HEK293 (cell line): ENCODE measurements around the gene C3orf80.
A peak's percentile ranks its signal among the peaks of the same experiment; 100 is the strongest.

Source experiments
- CTCF ChIA-PET: fragments of 350-600 bp; formaldehyde crosslinking; extraction: SDS; loops from one replicate; lab custom pipeline; 2021; ENCODE audit warnings: antibody characterized with exemption; lab: Yijun Ruan, JAX
- POLR2A ChIA-PET: fragments of 300-600 bp; formaldehyde crosslinking; extraction: SDS; loops from one replicate; lab custom pipeline; 2020; ENCODE audit warnings: antibody characterized with exemption, inconsistent platforms; lab: Yijun Ruan, JAX
- H3K27ac ChIP-seq: fragments of 200-500 bp; sonication (Bioruptor generic); 2 replicates; pipeline ENCODE4 v1.5.1; 2014; ENCODE audit warnings: low read depth, low read length, control low read depth, inconsistent platforms; ENCODE audit errors: extremely low read depth
- H3K36me3 ChIP-seq, 2 experiments: fragments of 200-500 bp in 1 of 2; sonication (Bioruptor generic) in 1 of 2; 1 replicate in 1 of 2; 2 replicates in 1 of 2; pipeline ENCODE4 v1.5.1; 2014 to 2017; ENCODE audit warnings: inconsistent platforms in 2 of 2, low read length in 2 of 2; ENCODE audit not compliant: control insufficient read depth in 2 of 2, insufficient read depth in 1 of 2
- H3K4me1 ChIP-seq: fragments of 200-500 bp; sonication (Bioruptor generic); 2 replicates; pipeline ENCODE4 v1.5.1; 2014; ENCODE audit warnings: mild to moderate bottlenecking, low read length, inconsistent platforms; ENCODE audit not compliant: control insufficient read depth, insufficient read depth
- H3K4me3 ChIP-seq: 2 replicates; pipeline ENCODE4 v1.5.1; 2011; ENCODE audit warnings: low read depth, mild to moderate bottlenecking, control low read depth, low read length, moderate library complexity
- H3K9me3 ChIP-seq: fragments of 200-500 bp; sonication (Bioruptor generic); 2 replicates; pipeline ENCODE4 v1.5.1; 2014; ENCODE audit warnings: low read depth, low read length, inconsistent platforms; ENCODE audit not compliant: control insufficient read depth, insufficient read depth
- ELK4 ChIP-seq: IDR thresholded peaks from 2 replicates; pipeline ENCODE4 v1.6.1; 2011; ENCODE audit warnings: mild to moderate bottlenecking, low read depth, low read length, borderline replicate concordance
- GLIS1 ChIP-seq: fragments of 450-650 bp; formaldehyde crosslinking; IDR thresholded peaks from 2 replicates; pipeline ENCODE4 v1.5.1; 2016; ENCODE audit warnings: missing biosample characterization, missing genetic modification characterization
- GLIS2 ChIP-seq: fragments of 450-650 bp; formaldehyde crosslinking; IDR thresholded peaks from 2 replicates; pipeline ENCODE4 v1.5.1; 2016; ENCODE audit warnings: missing biosample characterization, missing genetic modification characterization
- KLF17 ChIP-seq: fragments of 450-650 bp; formaldehyde crosslinking; IDR thresholded peaks from 2 replicates; pipeline ENCODE4 v1.5.1; 2016; ENCODE audit warnings: missing biosample characterization, missing genetic modification characterization
- KLF7 ChIP-seq: fragments of 450-650 bp; formaldehyde crosslinking; IDR thresholded peaks from 2 replicates; pipeline ENCODE4 v1.5.1; 2016; ENCODE audit warnings: missing biosample characterization, missing genetic modification characterization, borderline replicate concordance
- KLF8 ChIP-seq: fragments of 450-650 bp; formaldehyde crosslinking; IDR thresholded peaks from 2 replicates; pipeline ENCODE4 v1.5.1; 2016; ENCODE audit warnings: missing biosample characterization, missing genetic modification characterization
- MEIS1 ChIP-seq: sonication (generic); formaldehyde crosslinking; IDR thresholded peaks from 2 replicates; pipeline ENCODE4 v1.8.1; 2022; ENCODE audit warnings: missing genetic modification reagents, mild to moderate bottlenecking, borderline replicate concordance
- SP2 ChIP-seq: fragments of 450-650 bp; formaldehyde crosslinking; IDR thresholded peaks from 2 replicates; pipeline ENCODE4 v1.5.1; 2016; ENCODE audit warnings: missing biosample characterization, missing genetic modification characterization
- SP7 ChIP-seq: fragments of 450-650 bp; formaldehyde crosslinking; IDR thresholded peaks from 2 replicates; pipeline ENCODE4 v1.5.1; 2016; ENCODE audit warnings: missing biosample characterization, missing genetic modification characterization
- ZBTB11 ChIP-seq: fragments of 450-650 bp; formaldehyde crosslinking; conservative IDR thresholded peaks from 2 replicates; pipeline ENCODE4 v1.5.1; 2016; ENCODE audit warnings: low read depth, missing biosample characterization, missing genetic modification characterization
- ZBTB26 ChIP-seq: fragments of 450-650 bp; formaldehyde crosslinking; optimal IDR thresholded peaks from 2 replicates; pipeline ENCODE3; 2016; ENCODE audit warnings: missing biosample characterization, mild to moderate bottlenecking, missing genetic modification characterization
- ZBTB6 ChIP-seq: fragments of 450-650 bp; formaldehyde crosslinking; IDR thresholded peaks from 2 replicates; pipeline ENCODE4 v1.5.1; 2017; ENCODE audit warnings: missing biosample characterization, missing genetic modification characterization
- ZBTB8A ChIP-seq: fragments of 450-650 bp; formaldehyde crosslinking; IDR thresholded peaks from 2 replicates; pipeline ENCODE4 v1.5.1; 2016; ENCODE audit warnings: missing biosample characterization, missing genetic modification characterization
- ZNF596 ChIP-seq: fragments of 450-650 bp; IDR thresholded peaks from 2 replicates; pipeline ENCODE4 v1.5.0; 2018; ENCODE audit warnings: missing biosample characterization, mild to moderate bottlenecking, missing genetic modification characterization, moderate library complexity
- ZNF660 ChIP-seq: fragments of 450-650 bp; IDR thresholded peaks from 2 replicates; pipeline ENCODE4 v1.5.1; 2018; ENCODE audit warnings: missing biosample characterization, mild to moderate bottlenecking, missing genetic modification characterization
- ZSCAN30 ChIP-seq: fragments of 450-650 bp; IDR thresholded peaks from 2 replicates; pipeline ENCODE4 v1.5.1; 2018; ENCODE audit warnings: missing biosample characterization, mild to moderate bottlenecking, missing genetic modification characterization, moderate library complexity
- ZXDB ChIP-seq: fragments of 450-650 bp; formaldehyde crosslinking; IDR thresholded peaks from 2 replicates; pipeline ENCODE4 v1.5.1; 2016; ENCODE audit warnings: missing biosample characterization, missing genetic modification characterization
- TF ChIP-seq, protein P1 (sequence below): fragments of 450-650 bp; formaldehyde crosslinking; IDR thresholded peaks from 2 replicates; pipeline ENCODE4 v1.5.1; 2017; ENCODE audit warnings: missing biosample characterization, mild to moderate bottlenecking, missing genetic modification characterization, moderate library complexity
- TF ChIP-seq, protein P2 (sequence below): fragments of 450-650 bp; formaldehyde crosslinking; IDR thresholded peaks from 2 replicates; pipeline ENCODE4 v1.5.1; 2016; ENCODE audit warnings: missing biosample characterization, missing genetic modification characterization
- TF ChIP-seq, protein P3 (sequence below): fragments of 450-650 bp; formaldehyde crosslinking; IDR thresholded peaks from 2 replicates; pipeline ENCODE4 v1.5.1; 2016; ENCODE audit warnings: missing biosample characterization, missing genetic modification characterization

Gene C3orf80

GRCh38 chr3:160225176-160226025, at the start of gene C3orf80:
C3orf80 (plus strand) TSS chr3:160225422; CDS start chr3:160225636, 214 bp downstream.
- Histone ChIP-seq H3K36me3 (no peaks in the 10 kb centered on the region), H3K9me3 (no peaks in the 10 kb centered on the region), H3K4me1 (no peaks in the 10 kb centered on the region), H3K27ac (peak within 1 kb of the TSS; percentile 35; the same call in 1 of the 2 replicates), H3K4me3 (peak within 1 kb of the TSS; percentile 63)
- ChIA-PET CTCF (interaction anchor here (0.6 to 1.8 kb wide), 7 partner anchors 9 to 228 kb away, joined by 3 to 5 read pairs (median 4); no protein-coding TSS in a partner anchor), POLR2A (interaction anchor here (0.6 to 0.7 kb wide), 2 partner anchors 30 to 171 kb away, joined by 3 read pairs; no protein-coding TSS in a partner anchor)
- TF ChIP-seq KLF17 (0 out of 2 replicates have a peak, but pooled peaks have one; percentile 32), KLF7 (tag by site-specific recombination) (no peak), MEIS1 (CRISPR knock-in tag) (no peak), SP7 (tag by site-specific recombination) (peak; percentile 33; the same call in 1 of the 2 replicates), ELK4 (no peak), GLIS2 (tag by site-specific recombination) (peak; percentile 44; the same call in 1 of the 2 replicates), ZBTB6 (tag by site-specific recombination) (0 out of 2 replicates have a peak, but pooled peaks have one; percentile 19), GLIS1 (tag by site-specific recombination) (peak; percentile 44), ZSCAN30 (tag by site-specific recombination) (peak; percentile 47), ZNF660 (tag by site-specific recombination) (peak; percentile 74; the same call in 1 of the 2 replicates), SP2 (tag by site-specific recombination) (0 out of 2 replicates have a peak, but pooled peaks have one; percentile 23), KLF8 (peak; percentile 41; the same call in 1 of the 2 replicates), ZBTB11 (no peak; the same call in 1 of the 2 replicates), ZBTB8A (tag by site-specific recombination) (peak; percentile 79), ZXDB (tag by site-specific recombination) (peak; percentile 34; the same call in 1 of the 2 replicates), ZBTB26 (peak; percentile 73), ZNF596 (tag by site-specific recombination) (no peak)
- TF ChIP-seq, protein P1, sequence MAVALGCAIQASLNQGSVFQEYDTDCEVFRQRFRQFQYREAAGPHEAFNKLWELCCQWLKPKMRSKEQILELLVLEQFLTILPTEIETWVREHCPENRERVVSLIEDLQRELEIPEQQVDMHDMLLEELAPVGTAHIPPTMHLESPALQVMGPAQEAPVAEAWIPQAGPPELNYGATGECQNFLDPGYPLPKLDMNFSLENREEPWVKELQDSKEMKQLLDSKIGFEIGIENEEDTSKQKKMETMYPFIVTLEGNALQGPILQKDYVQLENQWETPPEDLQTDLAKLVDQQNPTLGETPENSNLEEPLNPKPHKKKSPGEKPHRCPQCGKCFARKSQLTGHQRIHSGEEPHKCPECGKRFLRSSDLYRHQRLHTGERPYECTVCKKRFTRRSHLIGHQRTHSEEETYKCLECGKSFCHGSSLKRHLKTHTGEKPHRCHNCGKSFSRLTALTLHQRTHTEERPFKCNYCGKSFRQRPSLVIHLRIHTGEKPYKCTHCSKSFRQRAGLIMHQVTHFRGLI (tag by site-specific recombination), result peak; percentile 93
- TF ChIP-seq, protein P2, sequence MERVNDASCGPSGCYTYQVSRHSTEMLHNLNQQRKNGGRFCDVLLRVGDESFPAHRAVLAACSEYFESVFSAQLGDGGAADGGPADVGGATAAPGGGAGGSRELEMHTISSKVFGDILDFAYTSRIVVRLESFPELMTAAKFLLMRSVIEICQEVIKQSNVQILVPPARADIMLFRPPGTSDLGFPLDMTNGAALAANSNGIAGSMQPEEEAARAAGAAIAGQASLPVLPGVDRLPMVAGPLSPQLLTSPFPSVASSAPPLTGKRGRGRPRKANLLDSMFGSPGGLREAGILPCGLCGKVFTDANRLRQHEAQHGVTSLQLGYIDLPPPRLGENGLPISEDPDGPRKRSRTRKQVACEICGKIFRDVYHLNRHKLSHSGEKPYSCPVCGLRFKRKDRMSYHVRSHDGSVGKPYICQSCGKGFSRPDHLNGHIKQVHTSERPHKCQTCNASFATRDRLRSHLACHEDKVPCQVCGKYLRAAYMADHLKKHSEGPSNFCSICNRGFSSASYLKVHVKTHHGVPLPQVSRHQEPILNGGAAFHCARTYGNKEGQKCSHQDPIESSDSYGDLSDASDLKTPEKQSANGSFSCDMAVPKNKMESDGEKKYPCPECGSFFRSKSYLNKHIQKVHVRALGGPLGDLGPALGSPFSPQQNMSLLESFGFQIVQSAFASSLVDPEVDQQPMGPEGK, result peak; percentile 44; the same call in 1 of the 2 replicates
- TF ChIP-seq, protein P3, sequence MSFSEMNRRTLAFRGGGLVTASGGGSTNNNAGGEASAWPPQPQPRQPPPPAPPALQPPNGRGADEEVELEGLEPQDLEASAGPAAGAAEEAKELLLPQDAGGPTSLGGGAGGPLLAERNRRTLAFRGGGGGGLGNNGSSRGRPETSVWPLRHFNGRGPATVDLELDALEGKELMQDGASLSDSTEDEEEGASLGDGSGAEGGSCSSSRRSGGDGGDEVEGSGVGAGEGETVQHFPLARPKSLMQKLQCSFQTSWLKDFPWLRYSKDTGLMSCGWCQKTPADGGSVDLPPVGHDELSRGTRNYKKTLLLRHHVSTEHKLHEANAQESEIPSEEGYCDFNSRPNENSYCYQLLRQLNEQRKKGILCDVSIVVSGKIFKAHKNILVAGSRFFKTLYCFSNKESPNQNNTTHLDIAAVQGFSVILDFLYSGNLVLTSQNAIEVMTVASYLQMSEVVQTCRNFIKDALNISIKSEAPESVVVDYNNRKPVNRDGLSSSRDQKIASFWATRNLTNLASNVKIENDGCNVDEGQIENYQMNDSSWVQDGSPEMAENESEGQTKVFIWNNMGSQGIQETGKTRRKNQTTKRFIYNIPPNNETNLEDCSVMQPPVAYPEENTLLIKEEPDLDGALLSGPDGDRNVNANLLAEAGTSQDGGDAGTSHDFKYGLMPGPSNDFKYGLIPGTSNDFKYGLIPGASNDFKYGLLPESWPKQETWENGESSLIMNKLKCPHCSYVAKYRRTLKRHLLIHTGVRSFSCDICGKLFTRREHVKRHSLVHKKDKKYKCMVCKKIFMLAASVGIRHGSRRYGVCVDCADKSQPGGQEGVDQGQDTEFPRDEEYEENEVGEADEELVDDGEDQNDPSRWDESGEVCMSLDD (tag by site-specific recombination), result 0 out of 2 replicates have a peak, but pooled peaks have one; percentile 31
